A549 (cell line): ENCODE data around the gene GNAT3.
A peak's percentile ranks its signal among the peaks of the same experiment; 100 is the strongest.

Experiments used
- BHLHE40 ChIP-seq: IDR thresholded peaks from 2 replicates; pipeline ENCODE4 v1.6.1; 2012; ENCODE audit warnings: low read depth, low read length, inconsistent platforms
- CEBPB ChIP-seq, 2 experiments: fragments of >200 bp in 1 of 2; sonication (Bioruptor Twin) in 1 of 2; formaldehyde crosslinking in 1 of 2; IDR thresholded peaks; 2 replicates each; pipeline ENCODE4 v1.6.1; 2012 to 2016
- CHD4 ChIP-seq: fragments of 200-600 bp; sonication (generic); IDR thresholded peaks from 2 replicates; pipeline ENCODE4 v1.6.1; 2016; ENCODE audit warnings: antibody characterized with exemption, mild to moderate bottlenecking, borderline replicate concordance
- MAZ ChIP-seq: fragments of 150-350 bp; IDR thresholded peaks from 2 replicates; pipeline ENCODE4 v1.6.1; 2014; ENCODE audit warnings: antibody characterized with exemption, low read depth, low read length, borderline replicate concordance
- PHF8 ChIP-seq: fragments of 200-600 bp; sonication (generic); IDR thresholded peaks from 2 replicates; pipeline ENCODE4 v1.6.1; 2016; ENCODE audit warnings: low read depth, mild to moderate bottlenecking, antibody characterized with exemption, moderate library complexity, borderline replicate concordance
- POLR2A ChIP-seq: IDR thresholded peaks from 2 replicates; pipeline ENCODE4 v1.6.1; 2012; ENCODE audit warnings: mild to moderate bottlenecking, low read length
- TF ChIP-seq, protein P1 (sequence below): fragments of >200 bp; sonication (Bioruptor Twin); formaldehyde crosslinking; IDR thresholded peaks from 3 replicates; pipeline ENCODE4 v1.5.1; 2016
- TF ChIP-seq, protein P2 (sequence below): IDR thresholded peaks from 2 replicates; pipeline ENCODE4 v1.6.1; 2012
- TF ChIP-seq, protein P3 (sequence below): fragments of 200-600 bp; sonication (generic); IDR thresholded peaks from 2 replicates; pipeline ENCODE4 v1.6.1; 2016; ENCODE audit warnings: antibody characterized with exemption, mild to moderate bottlenecking, moderate library complexity
- TF ChIP-seq, protein P4 (sequence below): fragments of >200 bp; sonication (Bioruptor Twin); formaldehyde crosslinking; IDR thresholded peaks from 2 replicates; pipeline ENCODE4 v1.6.1; 2016

DNA sequence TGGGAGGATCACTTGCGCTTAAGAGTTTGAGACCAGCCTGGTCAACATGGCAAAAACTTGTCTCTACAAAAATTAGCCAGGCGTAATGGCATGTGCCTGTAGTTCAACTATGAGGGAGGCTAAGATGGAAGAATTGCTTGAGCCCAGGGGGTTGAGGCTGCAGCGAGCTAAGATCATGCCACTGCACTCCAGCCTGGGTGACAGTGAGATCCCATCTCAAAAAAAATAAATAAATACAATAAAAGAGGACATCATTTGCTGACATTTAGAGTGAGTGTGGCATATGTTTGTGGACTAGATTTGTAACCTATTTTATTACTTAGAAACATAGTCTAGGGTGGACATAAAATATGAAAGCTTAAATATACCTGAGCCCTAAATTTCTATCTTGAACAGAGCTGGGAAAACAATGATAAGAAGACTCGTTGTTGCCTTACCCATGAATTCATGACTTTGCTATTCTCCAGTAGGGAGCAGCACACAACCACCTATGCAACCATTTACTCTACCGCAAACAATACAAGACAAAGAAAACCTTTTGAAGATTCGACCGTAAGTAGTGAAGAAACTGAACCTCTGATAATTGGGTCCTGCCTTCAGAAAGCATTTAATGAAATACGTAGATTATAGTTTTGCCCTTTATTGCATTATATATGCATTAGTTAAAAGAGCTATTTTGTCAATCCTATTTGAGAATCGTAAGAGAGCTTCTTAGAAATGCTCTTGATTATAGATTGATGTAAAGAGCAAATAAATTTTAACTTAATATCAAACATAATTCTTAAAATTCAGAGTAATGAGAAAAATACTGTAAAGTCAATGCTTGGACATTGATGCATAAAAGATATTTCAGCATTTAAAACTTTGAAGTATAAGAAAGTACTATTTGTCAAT is 83.5 kb downstream of the GNAT3 start:
- TF ChIP-seq, protein P1, sequence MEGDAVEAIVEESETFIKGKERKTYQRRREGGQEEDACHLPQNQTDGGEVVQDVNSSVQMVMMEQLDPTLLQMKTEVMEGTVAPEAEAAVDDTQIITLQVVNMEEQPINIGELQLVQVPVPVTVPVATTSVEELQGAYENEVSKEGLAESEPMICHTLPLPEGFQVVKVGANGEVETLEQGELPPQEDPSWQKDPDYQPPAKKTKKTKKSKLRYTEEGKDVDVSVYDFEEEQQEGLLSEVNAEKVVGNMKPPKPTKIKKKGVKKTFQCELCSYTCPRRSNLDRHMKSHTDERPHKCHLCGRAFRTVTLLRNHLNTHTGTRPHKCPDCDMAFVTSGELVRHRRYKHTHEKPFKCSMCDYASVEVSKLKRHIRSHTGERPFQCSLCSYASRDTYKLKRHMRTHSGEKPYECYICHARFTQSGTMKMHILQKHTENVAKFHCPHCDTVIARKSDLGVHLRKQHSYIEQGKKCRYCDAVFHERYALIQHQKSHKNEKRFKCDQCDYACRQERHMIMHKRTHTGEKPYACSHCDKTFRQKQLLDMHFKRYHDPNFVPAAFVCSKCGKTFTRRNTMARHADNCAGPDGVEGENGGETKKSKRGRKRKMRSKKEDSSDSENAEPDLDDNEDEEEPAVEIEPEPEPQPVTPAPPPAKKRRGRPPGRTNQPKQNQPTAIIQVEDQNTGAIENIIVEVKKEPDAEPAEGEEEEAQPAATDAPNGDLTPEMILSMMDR, result peak; percentile 90
- TF ChIP-seq CEBPB (IDR thresholded peaks at IDR 0.05), result no peak
- TF ChIP-seq, protein P2, sequence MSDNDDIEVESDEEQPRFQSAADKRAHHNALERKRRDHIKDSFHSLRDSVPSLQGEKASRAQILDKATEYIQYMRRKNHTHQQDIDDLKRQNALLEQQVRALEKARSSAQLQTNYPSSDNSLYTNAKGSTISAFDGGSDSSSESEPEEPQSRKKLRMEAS, result no peak
- TF ChIP-seq POLR2A, result no peak
- TF ChIP-seq CHD4, result no peak
- no peak for TF ChIP-seq MAZ
- no peak for TF ChIP-seq BHLHE40
- TF ChIP-seq, protein P3, sequence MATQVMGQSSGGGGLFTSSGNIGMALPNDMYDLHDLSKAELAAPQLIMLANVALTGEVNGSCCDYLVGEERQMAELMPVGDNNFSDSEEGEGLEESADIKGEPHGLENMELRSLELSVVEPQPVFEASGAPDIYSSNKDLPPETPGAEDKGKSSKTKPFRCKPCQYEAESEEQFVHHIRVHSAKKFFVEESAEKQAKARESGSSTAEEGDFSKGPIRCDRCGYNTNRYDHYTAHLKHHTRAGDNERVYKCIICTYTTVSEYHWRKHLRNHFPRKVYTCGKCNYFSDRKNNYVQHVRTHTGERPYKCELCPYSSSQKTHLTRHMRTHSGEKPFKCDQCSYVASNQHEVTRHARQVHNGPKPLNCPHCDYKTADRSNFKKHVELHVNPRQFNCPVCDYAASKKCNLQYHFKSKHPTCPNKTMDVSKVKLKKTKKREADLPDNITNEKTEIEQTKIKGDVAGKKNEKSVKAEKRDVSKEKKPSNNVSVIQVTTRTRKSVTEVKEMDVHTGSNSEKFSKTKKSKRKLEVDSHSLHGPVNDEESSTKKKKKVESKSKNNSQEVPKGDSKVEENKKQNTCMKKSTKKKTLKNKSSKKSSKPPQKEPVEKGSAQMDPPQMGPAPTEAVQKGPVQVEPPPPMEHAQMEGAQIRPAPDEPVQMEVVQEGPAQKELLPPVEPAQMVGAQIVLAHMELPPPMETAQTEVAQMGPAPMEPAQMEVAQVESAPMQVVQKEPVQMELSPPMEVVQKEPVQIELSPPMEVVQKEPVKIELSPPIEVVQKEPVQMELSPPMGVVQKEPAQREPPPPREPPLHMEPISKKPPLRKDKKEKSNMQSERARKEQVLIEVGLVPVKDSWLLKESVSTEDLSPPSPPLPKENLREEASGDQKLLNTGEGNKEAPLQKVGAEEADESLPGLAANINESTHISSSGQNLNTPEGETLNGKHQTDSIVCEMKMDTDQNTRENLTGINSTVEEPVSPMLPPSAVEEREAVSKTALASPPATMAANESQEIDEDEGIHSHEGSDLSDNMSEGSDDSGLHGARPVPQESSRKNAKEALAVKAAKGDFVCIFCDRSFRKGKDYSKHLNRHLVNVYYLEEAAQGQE, result no peak
- no peak for TF ChIP-seq PHF8
- TF ChIP-seq, protein P4, sequence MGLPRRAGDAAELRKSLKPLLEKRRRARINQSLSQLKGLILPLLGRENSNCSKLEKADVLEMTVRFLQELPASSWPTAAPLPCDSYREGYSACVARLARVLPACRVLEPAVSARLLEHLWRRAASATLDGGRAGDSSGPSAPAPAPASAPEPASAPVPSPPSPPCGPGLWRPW, result no peak
